ENCODE results near the gene FRMD4A.

DNA sequence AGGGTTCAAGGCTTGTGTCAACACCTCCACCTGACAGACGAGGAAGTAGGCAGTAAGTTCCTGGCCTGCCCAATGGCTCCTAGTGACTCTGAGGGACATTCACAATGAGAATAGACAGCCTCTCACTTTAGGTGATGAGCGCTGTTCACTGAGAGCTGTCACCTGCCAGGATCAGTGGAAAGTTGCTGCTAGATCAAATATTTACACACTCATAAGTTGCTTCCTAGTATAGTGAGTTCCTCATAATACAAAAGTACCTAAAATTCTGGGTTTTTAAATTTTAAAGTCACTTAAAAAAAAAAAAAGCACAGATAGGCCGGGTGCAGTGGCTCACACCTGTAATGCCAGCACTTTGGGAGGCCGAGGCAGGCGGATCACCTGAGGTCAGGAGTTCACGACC, 423.2 kb downstream of the FRMD4A start:
- TF ChIP-seq CTCF (conservative IDR thresholded peaks at IDR 0.05 in 1 of 2, IDR thresholded peaks at IDR 0.05 in 1 of 2; ENCODE audit: extremely low read depth in 1 of 2, insufficient read depth in 1 of 2, low read depth in 1 of 2, low read length in 2 of 2) (no peak), EZH2 (IDR thresholded peaks at IDR 0.05; ENCODE audit: borderline replicate concordance, low read length) (no peak)
